Progenitor cell of endocrine pancreas (in vitro differentiated cells): Measurements from ENCODE around the gene UGT1A1. TPM values are rescaled to one million over a fixed set of nuclear protein-coding genes. Genes with fewer than 3 reads are reported as not detected.

Source experiments
- DNase-seq: peaks from one replicate; pipeline ENCODE4 v3.0.0; 2021; ENCODE audit warnings: low spot score; ENCODE audit not compliant: unreplicated experiment
- H3K27ac Mint-ChIP-seq: 2 replicates; pipeline ENCODE4 v1.8.0; 2021; ENCODE audit warnings: mild to moderate bottlenecking, moderate library complexity, mixed read lengths
- H3K27me3 Mint-ChIP-seq: 2 replicates; pipeline ENCODE4 v1.8.0; 2021; ENCODE audit warnings: mixed read lengths
- H3K36me3 Mint-ChIP-seq: 2 replicates; pipeline ENCODE4 v1.8.0; 2022; ENCODE audit warnings: mixed read lengths; ENCODE audit not compliant: insufficient read depth
- H3K4me1 Mint-ChIP-seq: 2 replicates; pipeline ENCODE4 v1.8.0; 2021; ENCODE audit warnings: low read depth, mixed read lengths
- H3K4me3 Mint-ChIP-seq: 2 replicates; pipeline ENCODE4 v1.8.0; 2021; ENCODE audit warnings: low read depth, mild to moderate bottlenecking, moderate library complexity, mixed read lengths
- H3K9me3 Mint-ChIP-seq: 2 replicates; pipeline ENCODE4 v1.8.0; 2021; ENCODE audit warnings: low read depth, mixed read lengths
- total RNA-seq: library from RNA; stranded (reverse); gene quantifications from 2 replicates; pipeline ENCODE4 v1.2.1, GENCODE V29; 2021
- TF ChIP-seq, protein P1 (sequence below): fragments of 200-600 bp; sonication (generic); IDR thresholded peaks from one replicate; pipeline ENCODE4 v1.5.0; 2021; ENCODE audit warnings: antibody characterized with exemption, mild to moderate bottlenecking; ENCODE audit not compliant: unreplicated experiment

UGT1A1 gene
- total RNA-seq, 1 donor from 2014 or later: not detected

GRCh38 chr2:233764264-233764663, 4.2 kb downstream of the UGT1A1 start:
- no peaks in the 10 kb centered on the region for H3K36me3 Mint-ChIP-seq
- H3K4me1 Mint-ChIP-seq: peaks cover 2% of the 10 kb centered on the region
- no peak overlapping the region for H3K4me3 Mint-ChIP-seq
- no peak for DNase-seq
- peaks cover 22% of the 10 kb centered on the region for H3K27me3 Mint-ChIP-seq
- H3K27ac Mint-ChIP-seq: no peak overlapping the region
- no peaks in the 10 kb centered on the region for H3K9me3 Mint-ChIP-seq
- TF ChIP-seq, protein P1, sequence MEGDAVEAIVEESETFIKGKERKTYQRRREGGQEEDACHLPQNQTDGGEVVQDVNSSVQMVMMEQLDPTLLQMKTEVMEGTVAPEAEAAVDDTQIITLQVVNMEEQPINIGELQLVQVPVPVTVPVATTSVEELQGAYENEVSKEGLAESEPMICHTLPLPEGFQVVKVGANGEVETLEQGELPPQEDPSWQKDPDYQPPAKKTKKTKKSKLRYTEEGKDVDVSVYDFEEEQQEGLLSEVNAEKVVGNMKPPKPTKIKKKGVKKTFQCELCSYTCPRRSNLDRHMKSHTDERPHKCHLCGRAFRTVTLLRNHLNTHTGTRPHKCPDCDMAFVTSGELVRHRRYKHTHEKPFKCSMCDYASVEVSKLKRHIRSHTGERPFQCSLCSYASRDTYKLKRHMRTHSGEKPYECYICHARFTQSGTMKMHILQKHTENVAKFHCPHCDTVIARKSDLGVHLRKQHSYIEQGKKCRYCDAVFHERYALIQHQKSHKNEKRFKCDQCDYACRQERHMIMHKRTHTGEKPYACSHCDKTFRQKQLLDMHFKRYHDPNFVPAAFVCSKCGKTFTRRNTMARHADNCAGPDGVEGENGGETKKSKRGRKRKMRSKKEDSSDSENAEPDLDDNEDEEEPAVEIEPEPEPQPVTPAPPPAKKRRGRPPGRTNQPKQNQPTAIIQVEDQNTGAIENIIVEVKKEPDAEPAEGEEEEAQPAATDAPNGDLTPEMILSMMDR: no peak

DNA sequence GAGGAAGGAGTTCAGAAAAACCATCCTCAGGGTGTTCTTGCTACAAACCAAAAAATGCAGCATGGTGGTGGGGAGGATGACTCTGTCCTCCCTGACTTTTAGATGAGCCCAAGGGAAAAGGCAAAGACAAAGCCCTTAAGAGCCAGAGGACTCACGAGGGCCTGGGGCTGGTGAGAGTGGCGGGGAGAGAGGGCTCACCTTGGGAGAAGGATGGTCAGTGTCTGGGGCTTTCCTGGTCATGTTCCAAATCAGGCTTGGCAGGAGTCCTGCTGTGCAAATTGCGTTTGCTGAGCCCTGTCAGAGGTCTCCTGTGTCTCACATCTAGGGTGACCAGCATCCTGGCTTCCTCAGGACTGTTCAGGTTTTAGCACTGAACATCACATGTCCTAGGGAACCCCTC, 4.7 kb downstream of the UGT1A1 start:
- Mint-ChIP-seq H3K27ac (no peak overlapping the region), H3K27me3 (peaks cover 23% of the 10 kb centered on the region), H3K9me3 (no peaks in the 10 kb centered on the region), H3K36me3 (no peaks in the 10 kb centered on the region), H3K4me1 (peaks cover 2% of the 10 kb centered on the region), H3K4me3 (no peak overlapping the region)
- DNase-seq: no peak
- TF ChIP-seq, protein P1: no peak

GRCh38 chr2:233766416-233766815, 6.3 kb downstream of the UGT1A1 start:
- H3K9me3 Mint-ChIP-seq: no peaks in the 10 kb centered on the region
- no peak overlapping the region for H3K27ac Mint-ChIP-seq
- DNase-seq: no peak
- H3K4me3 Mint-ChIP-seq: no peak overlapping the region
- peaks cover 2% of the 10 kb centered on the region for H3K4me1 Mint-ChIP-seq
- peaks cover 23% of the 10 kb centered on the region for H3K27me3 Mint-ChIP-seq
- no peaks in the 10 kb centered on the region for H3K36me3 Mint-ChIP-seq
- TF ChIP-seq, protein P1: no peak

- no peaks in the 10 kb centered on the region for H3K4me1 Mint-ChIP-seq
- H3K27ac Mint-ChIP-seq: no peak overlapping the region
- TF ChIP-seq, protein P1: no peak
- DNase-seq: no peak
- no peak overlapping the region for H3K4me3 Mint-ChIP-seq
- no peaks in the 10 kb centered on the region for H3K36me3 Mint-ChIP-seq
- no peaks in the 10 kb centered on the region for H3K9me3 Mint-ChIP-seq
- peaks cover 23% of the 10 kb centered on the region for H3K27me3 Mint-ChIP-seq
Measured at GRCh38 chr2:233768076-233768475, 8.0 kb downstream of the UGT1A1 start.

GRCh38 chr2:233769260-233769659, 9.2 kb downstream of the UGT1A1 start:
- Mint-ChIP-seq H3K27ac (no peak overlapping the region), H3K27me3 (peaks cover 16% of the 10 kb centered on the region), H3K36me3 (no peaks in the 10 kb centered on the region), H3K9me3 (no peaks in the 10 kb centered on the region), H3K4me3 (no peak overlapping the region), H3K4me1 (no peaks in the 10 kb centered on the region)
- DNase-seq: no peak
- TF ChIP-seq, protein P1: no peak
